HL-60/S4 treated with retinoic acid at 250 ng/mL for 4 days and 3 days (cell line): Measurements from ENCODE around the gene TAOK1.

ENCODE experiments used
- in situ Hi-C: fragments of 300-500 bp; cut with MboI; formaldehyde crosslinking; loops from 2 replicates; pipeline ENCODE4 v1.7.0; 2022; ENCODE audit warnings: low sequenced_read_pairs

The TAOK1 gene

DNA sequence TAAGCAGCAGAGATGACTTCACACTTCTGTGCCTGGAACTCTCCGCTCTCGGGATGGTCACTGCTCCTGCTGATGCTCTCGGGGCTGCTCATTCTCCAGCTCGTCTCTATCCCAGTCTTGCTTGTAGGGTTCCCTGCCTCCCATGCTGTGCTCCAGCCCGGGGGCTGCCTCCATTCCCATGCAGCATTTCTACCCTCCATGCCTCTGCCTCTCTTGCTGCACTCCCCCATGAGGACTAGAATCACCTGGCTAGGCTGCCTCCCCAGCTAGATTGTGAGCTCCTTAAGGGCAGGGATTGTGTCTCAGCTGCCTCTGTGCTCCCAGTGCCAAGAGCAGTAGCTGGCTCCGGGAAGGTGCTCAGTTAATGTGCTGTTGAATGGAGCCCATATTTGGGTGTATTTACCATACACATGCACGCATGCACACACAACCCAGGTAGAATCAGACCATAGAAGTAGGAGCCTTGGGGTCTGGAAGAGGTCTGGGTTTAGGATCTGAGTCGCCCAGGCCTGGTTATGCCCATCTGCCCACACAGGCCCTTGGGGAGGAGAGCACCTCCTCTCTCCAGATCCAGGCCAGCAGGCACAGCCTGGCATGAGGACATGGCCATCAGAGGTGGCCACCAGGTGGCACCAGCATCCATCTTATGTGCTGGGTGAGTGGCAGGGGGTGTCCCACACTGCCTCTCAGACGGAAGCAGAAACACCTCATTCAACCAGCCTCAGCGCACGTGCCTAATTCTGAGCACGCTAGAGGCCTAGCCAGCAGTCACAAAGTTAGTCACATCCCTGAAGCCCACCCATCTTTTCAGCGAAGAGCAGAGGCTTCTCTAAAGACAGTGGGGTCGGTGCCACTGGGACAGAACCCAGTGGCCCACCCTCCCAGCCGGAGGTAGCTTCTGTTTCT is 190.0 kb downstream of the TAOK1 start:
- in situ Hi-C loops = no loop called here

GRCh38 chr17:29581583-29582253 is 191.6 kb downstream of the TAOK1 start:
- in situ Hi-C loops = no loop called here

DNA sequence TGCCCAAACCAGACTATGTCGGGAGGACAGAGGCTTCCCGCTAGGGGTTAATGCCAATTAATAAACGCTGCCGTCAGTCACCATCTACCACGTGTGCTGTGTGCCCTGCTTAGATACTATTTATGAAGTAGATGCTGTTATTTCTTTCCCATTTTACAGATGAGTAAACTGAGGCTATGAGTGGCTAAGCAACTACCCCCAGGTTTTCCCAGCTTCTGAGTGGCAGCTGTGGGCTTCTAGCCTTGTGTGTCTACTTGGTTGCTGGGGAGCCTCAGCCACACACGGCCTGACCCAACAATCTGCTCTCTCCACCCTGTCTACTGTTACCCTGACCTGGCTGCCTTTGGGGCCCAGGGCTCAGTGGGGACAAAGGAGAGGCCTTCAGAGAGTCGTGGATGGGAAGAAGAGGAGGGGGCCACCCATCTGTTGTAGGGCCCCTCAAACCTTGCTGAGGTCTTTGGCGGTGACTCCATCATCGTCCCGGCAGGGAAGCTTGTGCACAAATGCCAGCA is 192.1 kb downstream of the TAOK1 start:
- in situ Hi-C loops = no loop called here

DNA sequence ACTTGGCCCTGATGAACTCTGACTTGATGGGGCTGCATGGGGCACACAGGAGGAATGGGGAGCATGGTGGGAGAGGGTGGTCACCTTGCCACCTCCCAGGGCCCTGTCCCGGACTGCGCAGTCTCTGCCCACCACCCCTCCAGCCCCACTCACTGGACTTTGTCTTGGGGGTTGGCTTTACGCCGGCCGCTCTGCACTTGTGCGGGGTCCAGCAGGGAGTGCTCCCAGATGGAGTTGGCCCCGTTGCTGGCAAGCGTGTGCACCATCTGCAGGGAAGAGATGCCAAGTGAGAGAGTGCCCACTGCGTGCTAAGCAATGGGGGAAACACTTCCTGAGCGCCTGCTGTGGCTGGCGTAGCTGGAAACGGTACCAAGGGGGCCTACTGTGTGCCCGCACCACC is 192.6 kb downstream of the TAOK1 start:
- in situ Hi-C loops = no loop called here

- in situ Hi-C loops = no loop called here
Measured at GRCh38 chr17:29583324-29584248, 193.4 kb downstream of the TAOK1 start.

- in situ Hi-C loops = no loop called here
Measured at GRCh38 chr17:29584452-29585079, 194.4 kb downstream of the TAOK1 start.

DNA sequence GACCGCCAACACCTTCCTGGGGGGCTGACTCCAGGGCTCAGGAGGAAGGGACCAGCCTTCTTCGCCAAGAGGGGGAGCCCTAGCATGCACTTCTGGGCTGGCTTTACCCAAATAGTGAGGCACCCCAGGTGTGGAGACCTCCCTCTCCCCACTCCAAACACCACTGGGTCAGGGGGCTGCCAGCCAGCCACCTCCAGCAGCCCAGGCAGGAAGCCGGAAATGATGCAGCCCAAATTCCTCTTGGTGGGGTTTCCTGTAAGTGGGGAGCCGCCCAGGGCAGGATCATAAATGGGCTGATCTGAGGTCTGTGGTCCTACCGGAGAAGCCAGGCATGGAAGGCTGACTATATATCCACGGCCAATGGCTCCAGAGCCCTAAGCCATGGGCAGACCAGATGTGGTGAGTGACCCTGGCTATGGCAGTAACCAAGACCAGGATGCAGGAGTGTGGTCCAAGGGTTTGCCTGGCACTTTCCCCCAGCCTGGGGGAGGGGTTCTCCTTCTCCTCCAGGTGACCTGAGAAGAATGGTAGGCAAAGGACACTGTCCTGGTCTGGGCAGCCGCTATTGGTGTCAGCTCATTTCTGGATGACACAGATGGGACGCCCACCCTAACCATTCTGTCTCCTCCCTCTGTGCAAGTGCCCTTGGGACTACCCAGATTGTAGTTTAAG is 195.1 kb downstream of the TAOK1 start:
- in situ Hi-C loops = no loop called here

DNA sequence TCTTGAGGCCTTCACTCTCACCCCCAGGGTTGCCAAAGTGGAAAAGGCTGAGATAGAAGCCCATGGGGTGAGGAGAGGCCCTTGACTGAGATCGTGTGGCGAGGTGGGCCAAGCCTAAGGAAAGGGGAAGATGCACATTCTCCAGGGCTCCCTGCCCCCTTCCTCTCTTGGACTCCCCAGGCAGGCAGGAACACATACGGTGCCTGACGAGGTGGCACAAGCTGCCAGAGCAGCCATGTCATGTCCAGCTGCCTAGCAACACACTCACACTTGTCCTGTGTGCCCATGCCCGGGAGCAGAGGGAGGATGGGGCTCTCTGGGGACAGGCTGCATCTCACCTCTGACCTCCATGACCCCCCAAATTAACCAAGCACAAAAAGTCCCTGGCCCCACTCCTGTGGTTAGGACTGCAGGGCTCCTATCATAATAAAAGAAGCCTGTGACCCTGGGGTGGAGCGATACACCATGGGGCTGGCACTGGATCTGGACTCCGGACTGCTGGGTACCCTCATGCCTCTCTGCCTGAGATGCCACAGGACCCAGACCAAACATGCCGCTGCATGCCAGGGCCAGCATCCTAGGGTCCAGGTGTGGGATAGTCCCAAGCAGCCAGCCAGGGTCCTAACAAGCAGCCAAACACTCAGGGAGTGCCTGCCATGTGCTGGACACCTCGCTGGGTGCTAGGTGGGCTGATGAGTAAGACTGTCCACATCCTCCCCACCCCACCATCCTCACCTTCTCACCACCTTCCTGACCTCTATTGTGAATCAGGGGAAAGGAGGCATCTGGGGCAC is 196.7 kb downstream of the TAOK1 start:
- in situ Hi-C loops = no loop called here

- in situ Hi-C loops = no loop called here
Measured at GRCh38 chr17:29587591-29587990, 197.4 kb downstream of the TAOK1 start.

GRCh38 chr17:29588017-29588561 is 197.9 kb downstream of the TAOK1 start:
- in situ Hi-C loops = no loop called here

GRCh38 chr17:29588562-29589411 is 198.6 kb downstream of the TAOK1 start:
- in situ Hi-C loops = no loop called here

- in situ Hi-C loops = no loop called here
Measured at GRCh38 chr17:29589524-29590410, 199.6 kb downstream of the TAOK1 start, which contains the start of gene GIT1. GIT1 (minus strand) TSS chr17:29589648; CDS start chr17:29589378, 270 bp downstream.

DNA sequence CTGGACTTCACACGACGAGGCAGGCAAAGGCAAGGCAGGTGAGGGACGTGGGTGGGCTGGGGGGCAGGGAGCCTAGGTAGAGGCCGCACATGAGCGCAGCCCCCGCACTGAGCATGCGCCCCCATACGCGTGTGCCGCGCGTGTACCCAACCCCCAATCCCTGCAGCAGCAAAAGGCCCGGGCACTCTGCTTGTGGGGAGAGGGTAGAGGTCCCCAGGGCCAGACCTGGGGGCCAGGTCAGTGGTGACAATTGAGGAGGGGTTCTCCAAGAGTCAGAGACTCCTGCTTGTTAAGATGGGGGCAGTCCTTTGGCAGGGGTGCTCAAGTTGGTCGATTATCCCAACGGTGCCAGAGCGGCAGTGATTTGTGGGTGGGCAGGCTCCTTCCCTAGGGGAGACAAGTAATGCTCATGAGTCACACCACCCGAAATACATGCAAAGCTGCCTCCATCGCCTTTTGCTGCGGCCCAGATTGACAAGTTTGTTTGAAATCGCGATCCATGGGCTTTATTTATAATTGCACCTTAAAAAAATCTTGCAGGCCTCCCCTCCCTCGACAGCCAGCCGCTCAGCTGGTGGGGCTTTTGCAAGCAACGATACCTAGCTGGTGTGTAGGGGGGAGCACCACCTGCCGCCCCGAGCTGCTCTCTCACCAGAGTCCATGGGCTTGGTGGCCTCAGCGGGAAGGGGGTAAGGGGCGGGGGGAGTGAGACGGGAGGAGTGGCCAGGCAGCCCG is 200.4 kb downstream of the TAOK1 start:
- in situ Hi-C loops = no loop called here

DNA sequence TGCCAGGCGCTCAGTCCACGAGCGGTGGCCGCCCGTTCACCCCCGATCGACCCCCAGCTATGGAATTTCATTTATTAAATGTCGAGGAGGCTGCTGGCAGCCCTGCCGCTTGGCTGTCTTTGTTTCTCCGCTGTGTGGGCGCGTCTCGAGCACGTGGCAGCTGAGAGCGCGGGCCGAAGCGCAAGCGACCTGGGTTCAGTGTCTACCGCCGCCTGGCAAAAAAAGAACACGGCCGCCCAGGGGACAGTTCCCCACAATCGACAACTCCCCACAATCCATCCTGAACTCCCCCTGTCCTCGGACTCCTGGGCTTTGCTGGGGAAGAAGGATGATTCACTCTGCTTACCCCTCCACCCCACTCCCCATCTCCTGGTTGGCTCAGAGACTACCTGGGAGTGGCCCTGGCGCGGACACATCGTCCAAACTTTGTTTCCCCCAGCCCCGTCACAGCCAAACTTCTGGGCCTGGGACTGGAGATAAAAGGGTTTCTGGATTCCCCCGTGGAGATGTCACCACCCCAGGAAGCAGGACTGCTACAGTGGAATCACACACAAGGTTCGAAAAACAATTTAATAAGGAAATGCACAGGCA is 201.1 kb downstream of the TAOK1 start:
- in situ Hi-C loops = no loop called here

- in situ Hi-C loops = no loop called here
Measured at GRCh38 chr17:29591737-29592608, 201.8 kb downstream of the TAOK1 start.
